ENCODE results near the gene ERVH48-1.
A peak's percentile ranks its signal among the peaks of the same experiment; 100 is the strongest.
"Not testable (repeated sequence)": the region's sequence is repeated elsewhere in the genome, so short reads cannot be mapped to it uniquely, and the experiment has no call there.

ERVH48-1 gene

GRCh38 chr21:42925114-42925926 lies at the start of gene ERVH48-1:
TSS of gene ERVH48-1 (minus strand) at chr21:42925630. CDS start at chr21:42919006, 6,624 bp downstream.
- intact Hi-C loops (cut with DNase I): loop anchor here (5.0 kb wide), 1 partner anchor 47 kb away; the partner anchor contains the start of gene PKNOX1
- DNase-seq: no peak

- intact Hi-C loops (cut with DNase I): loop anchor here (5.0 to 10.0 kb wide), 2 partner anchors 47 to 89 kb away; partner anchors contain the start of gene ERVH48-1
- peak; percentile 94 to 100 (median 99) for DNase-seq
These were observed 48.8 kb upstream of the ERVH48-1 start, which contains the start of gene PKNOX1 for GRCh38 chr21:42973991-42974831. TSS of gene PKNOX1 (plus strand) at chr21:42974562. CDS start at chr21:43004382, 29,820 bp downstream.

- intact Hi-C loops (cut with DNase I): loop anchor here (5.0 to 10.0 kb wide), 2 partner anchors 46 to 89 kb away; partner anchors contain the start of gene ERVH48-1
- peak in 3 of 42 donors; percentile 18 to 41 (median 25) for DNase-seq
These were observed 48.0 kb upstream of the ERVH48-1 start for GRCh38 chr21:42973309-42973990.

GRCh38 chr21:42971897-42972275 lies 46.5 kb upstream of the ERVH48-1 start:
- intact Hi-C loops (cut with DNase I): loop anchor here (5.0 to 10.0 kb wide), 2 partner anchors 45 to 87 kb away; partner anchors contain the start of gene ERVH48-1
- DNase-seq: peak in 1 of 42 donors; percentile 18

GRCh38 chr21:42970946-42971653 lies 45.7 kb upstream of the ERVH48-1 start:
- intact Hi-C loops (cut with DNase I): loop anchor here (5.0 to 10.0 kb wide), 2 partner anchors 44 to 86 kb away; partner anchors contain the start of gene ERVH48-1
- no peak for DNase-seq

GRCh38 chr21:42969193-42969600 lies 43.8 kb upstream of the ERVH48-1 start:
- no peak for DNase-seq
- intact Hi-C loops (cut with DNase I): no loop called here

GRCh38 chr21:42967616-42968015 lies 42.2 kb upstream of the ERVH48-1 start:
- DNase-seq; intact Hi-C loops (cut with DNase I): not testable (repeated sequence)

GRCh38 chr21:42965211-42965560 lies 39.8 kb upstream of the ERVH48-1 start:
- no peak for DNase-seq

GRCh38 chr21:42964546-42965210 lies 39.2 kb upstream of the ERVH48-1 start:
- DNase-seq: peak in 1 of 42 donors; percentile 27
- intact Hi-C loops (cut with DNase I): no loop called here

More at GRCh38 chr21:42965211-42965560, 39.8 kb upstream of the ERVH48-1 start:
- intact Hi-C loops (cut with DNase I): no loop called here

- intact Hi-C loops (cut with DNase I): no loop called here
- no peak for DNase-seq
These were observed 38.7 kb upstream of the ERVH48-1 start for GRCh38 chr21:42964086-42964485.

GRCh38 chr21:42962380-42963007 lies 37.1 kb upstream of the ERVH48-1 start:
- intact Hi-C loops (cut with DNase I): no loop called here
- DNase-seq: no peak

GRCh38 chr21:42959728-42960127 lies 34.3 kb upstream of the ERVH48-1 start:
- no peak for DNase-seq
- intact Hi-C loops (cut with DNase I): no loop called here

GRCh38 chr21:42958122-42958521 lies 32.7 kb upstream of the ERVH48-1 start:
- intact Hi-C loops (cut with DNase I): not testable (repeated sequence)

GRCh38 chr21:42956824-42957630 lies 31.6 kb upstream of the ERVH48-1 start:
- intact Hi-C loops (cut with DNase I): no loop called here
- no peak for DNase-seq

More at GRCh38 chr21:42958122-42958521, 32.7 kb upstream of the ERVH48-1 start:
- DNase-seq: not testable (repeated sequence)

- intact Hi-C loops (cut with DNase I): not testable (repeated sequence)
These were observed 25.8 kb upstream of the ERVH48-1 start for GRCh38 chr21:42951193-42951592.

GRCh38 chr21:42949094-42949755 lies 23.8 kb upstream of the ERVH48-1 start:
- DNase-seq; intact Hi-C loops (cut with DNase I): not testable (repeated sequence)

More at GRCh38 chr21:42951193-42951592, 25.8 kb upstream of the ERVH48-1 start:
- DNase-seq: not testable (repeated sequence)

All from head of caudate nucleus (tissue), 42 donors.